ENCODE results near the gene STARD8.
"Not testable (repeated sequence)": the region's sequence is repeated elsewhere in the genome, so short reads cannot be mapped to it uniquely, and the experiment has no call there.

The STARD8 gene

DNA sequence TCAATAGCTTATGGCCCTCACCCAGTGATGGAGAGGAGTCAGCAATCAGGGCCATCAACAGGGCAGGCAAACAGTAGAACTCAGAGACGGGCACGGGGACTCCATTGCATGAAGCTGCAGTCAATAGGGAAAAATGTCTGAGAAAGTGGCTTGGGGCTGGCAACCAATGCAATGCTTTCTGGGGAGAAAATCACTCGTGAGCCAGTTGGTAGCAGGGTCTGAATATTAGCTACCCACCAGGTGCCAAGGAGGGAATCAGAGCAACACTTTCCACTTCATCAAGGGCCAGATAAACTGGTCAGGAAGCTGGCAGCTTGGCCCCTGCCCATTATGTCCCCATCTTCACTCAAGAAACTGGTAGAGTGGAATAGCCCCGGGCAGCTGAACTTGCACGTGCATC, 80.7 kb downstream of the STARD8 start:
- DNase-seq (ENCODE audit: low read depth) = no peak
- no peak overlapping the region for H3K4me3 ChIP-seq (replicated peaks; ENCODE audit: low read depth, low read length)

DNA sequence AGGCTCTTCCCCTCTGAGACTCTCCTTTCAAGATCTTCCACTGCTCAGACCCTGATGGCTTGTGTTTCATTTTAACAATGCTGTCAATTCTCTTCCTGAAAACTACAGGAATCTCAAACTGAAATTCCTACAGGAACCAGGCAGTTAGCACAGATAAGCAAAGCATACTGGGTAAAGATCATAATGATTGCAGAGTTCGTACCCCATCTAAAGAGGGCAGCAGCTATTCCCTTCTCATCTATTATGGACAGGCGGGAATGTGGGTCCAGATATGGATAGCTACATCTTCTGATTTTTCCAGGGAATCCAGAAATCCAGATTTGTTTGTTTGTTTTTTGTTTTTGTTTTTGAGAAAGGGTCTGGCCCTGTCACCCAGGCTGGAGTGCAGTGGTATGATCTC, 83.8 kb downstream of the STARD8 start:
- no peak for DNase-seq (ENCODE audit: low read depth)
- no peak for TF ChIP-seq CTCF (IDR thresholded peaks at IDR 0.05; ENCODE audit: low read length, missing control alignments)
- H3K4me3 ChIP-seq (replicated peaks; ENCODE audit: low read depth, low read length) = no peak overlapping the region

More for the DNA sequence above, 80.7 kb downstream of the STARD8 start:
- no peak for TF ChIP-seq CTCF (IDR thresholded peaks at IDR 0.05; ENCODE audit: low read length, missing control alignments)

- DNase-seq (ENCODE audit: low read depth) = peak; percentile 63
- TF ChIP-seq CTCF (IDR thresholded peaks at IDR 0.05; ENCODE audit: low read length, missing control alignments) = peak; percentile 72
- H3K4me3 ChIP-seq (replicated peaks; ENCODE audit: low read depth, low read length) = no peak overlapping the region
Observed at GRCh38 chrX:68732906-68733493, 85.5 kb downstream of the STARD8 start.

DNA sequence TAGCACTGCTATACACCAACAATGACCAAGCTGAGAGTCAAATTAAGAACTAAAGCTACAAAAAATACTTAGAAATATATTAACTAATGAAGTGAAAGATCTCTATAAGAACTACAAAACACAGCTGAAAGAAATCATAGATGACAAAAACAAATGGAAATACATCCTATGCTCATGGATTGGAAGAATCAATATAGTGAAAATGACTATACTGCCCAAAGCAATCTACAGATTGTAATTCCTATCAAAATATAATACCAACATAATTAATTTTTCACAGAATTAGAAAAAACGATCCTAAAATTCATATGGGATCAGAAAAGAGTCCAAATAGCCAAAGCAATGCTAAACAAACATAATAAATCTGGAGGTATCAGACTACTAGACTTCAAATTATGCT, 87.8 kb downstream of the STARD8 start:
- no peak for DNase-seq (ENCODE audit: low read depth)
- TF ChIP-seq CTCF (IDR thresholded peaks at IDR 0.05; ENCODE audit: low read length, missing control alignments) = no peak
- H3K4me3 ChIP-seq (replicated peaks; ENCODE audit: low read depth, low read length) = no peak overlapping the region

DNA sequence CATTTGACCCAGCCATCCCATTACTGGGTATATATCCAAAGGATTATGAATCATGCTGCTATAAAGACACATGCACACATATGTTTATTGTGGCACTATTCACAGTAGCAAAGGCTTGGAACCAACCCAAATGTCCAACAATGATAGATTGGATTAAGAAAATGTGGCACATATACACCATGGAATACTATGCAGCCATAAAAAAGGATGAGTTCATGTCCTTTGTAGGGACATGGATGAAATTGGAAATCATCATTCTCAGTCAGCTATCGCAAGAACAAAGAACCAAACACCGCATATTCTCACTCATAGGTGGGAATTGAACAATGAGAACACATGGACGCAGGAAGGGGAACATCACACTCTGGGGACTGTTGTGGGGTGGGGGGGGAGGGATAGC, 94.4 kb downstream of the STARD8 start:
- H3K4me3 ChIP-seq (replicated peaks; ENCODE audit: low read depth, low read length); DNase-seq (ENCODE audit: low read depth): not testable (repeated sequence)

GRCh38 chrX:68743754-68744153, 96.3 kb downstream of the STARD8 start:
- no peak overlapping the region for H3K4me3 ChIP-seq (replicated peaks; ENCODE audit: low read depth, low read length)
- DNase-seq (ENCODE audit: low read depth) = no peak
- no peak for TF ChIP-seq CTCF (IDR thresholded peaks at IDR 0.05; ENCODE audit: low read length, missing control alignments)

- no peak overlapping the region for H3K4me3 ChIP-seq (replicated peaks; ENCODE audit: low read depth, low read length)
- TF ChIP-seq CTCF (IDR thresholded peaks at IDR 0.05; ENCODE audit: low read length, missing control alignments) = no peak
- no peak for DNase-seq (ENCODE audit: low read depth)
Observed at GRCh38 chrX:68746988-68747387, 99.5 kb downstream of the STARD8 start.

Measured in fibroblast of pulmonary artery (primary cell).